Esophagus muscularis mucosa (tissue), 4 donors: Measurements from ENCODE around the gene HOXD9. TPM values are rescaled to one million over a fixed set of nuclear protein-coding genes. Genes with fewer than 3 reads are reported as not detected.

Source experiments
- DNase-seq: peaks from one replicate; pipeline ENCODE4 v3.0.0-alpha.2; 2017; ENCODE audit errors: extremely low spot score
- H3K27ac ChIP-seq, 4 donors: fragments of 200-600 bp; sonication (generic); replicated peaks in 1 of 4; 1 replicate in 3 of 4; 2 replicates in 1 of 4; pipeline ENCODE4 v1.5.1; 2016 to 2019; ENCODE audit warnings: mild to moderate bottlenecking in 1 of 4
- H3K27me3 ChIP-seq, 4 donors: fragments of 200-600 bp; sonication (generic); one replicate each; pipeline versions ENCODE4 v1.5.1 to v1.6.0; 2016 to 2019
- H3K36me3 ChIP-seq, 4 donors: fragments of 200-600 bp; sonication (generic); one replicate each; pipeline ENCODE4 v1.5.1; 2016 to 2019
- H3K4me1 ChIP-seq, 4 donors: fragments of 200-600 bp; sonication (generic); one replicate each; pipeline ENCODE4 v1.5.1; 2016 to 2019
- H3K4me3 ChIP-seq, 4 donors: fragments of 200-600 bp; sonication (generic); 1 replicate in 2 of 4; 2 replicates in 2 of 4; pipeline ENCODE4 v1.5.1; 2016 to 2019; ENCODE audit warnings: mild to moderate bottlenecking in 4 of 4, moderate library complexity in 1 of 4
- H3K9me3 ChIP-seq, 4 donors: fragments of 200-600 bp; sonication (generic); 1 replicate in 3 of 4; 2 replicates in 1 of 4; pipeline ENCODE4 v1.5.1; 2016 to 2019
- CTCF ChIP-seq, 3 experiments: fragments of 200-600 bp in 2 of 3; fragments of 450-650 bp in 1 of 3; sonication (generic) in 2 of 3; IDR thresholded peaks; one replicate each; pipeline ENCODE4 v1.5.1; 2017 to 2019; ENCODE audit warnings: antibody characterized with exemption in 3 of 3, mild to moderate bottlenecking in 2 of 3, moderate library complexity in 1 of 3
- EP300 ChIP-seq: sonication (generic); formaldehyde crosslinking; IDR thresholded peaks from one replicate; pipeline ENCODE4 v1.6.1; 2017; ENCODE audit warnings: antibody characterized with exemption
- POLR2A ChIP-seq: fragments of 450-650 bp; IDR thresholded peaks from one replicate; pipeline ENCODE4 v1.6.1; 2017; ENCODE audit warnings: antibody characterized with exemption, moderate library complexity, mild to moderate bottlenecking, low read depth
- POLR2AphosphoS5 ChIP-seq, 2 donors: sonication (generic); formaldehyde crosslinking; IDR thresholded peaks; one replicate each; pipeline ENCODE4 v1.6.1; 2017; ENCODE audit warnings: antibody characterized with exemption in 2 of 2
- WGBS: methylation state at CpG from one replicate; pipeline ENCODE4 v1.1.5; 2018; 5-methylcytosine and 5-hydroxymethylcytosine counted together
- intact Hi-C: fragments of 100-400 bp; cut with DNase I; formaldehyde crosslinking; loops from one replicate; pipeline ENCODE4 v1.15.1; 2023
- total RNA-seq, 4 donors: library from RNA; depleted of rRNA; stranded (reverse); fragments of >200 nt; gene quantifications; one replicate each; pipeline versions ENCODE4 v1.1.0 to v1.2.1, GENCODE V29; 2016

The HOXD9 gene
- total RNA-seq, 4 donors from 2014 or later = 0.83 to 2.2 (median 0.99) TPM

DNA sequence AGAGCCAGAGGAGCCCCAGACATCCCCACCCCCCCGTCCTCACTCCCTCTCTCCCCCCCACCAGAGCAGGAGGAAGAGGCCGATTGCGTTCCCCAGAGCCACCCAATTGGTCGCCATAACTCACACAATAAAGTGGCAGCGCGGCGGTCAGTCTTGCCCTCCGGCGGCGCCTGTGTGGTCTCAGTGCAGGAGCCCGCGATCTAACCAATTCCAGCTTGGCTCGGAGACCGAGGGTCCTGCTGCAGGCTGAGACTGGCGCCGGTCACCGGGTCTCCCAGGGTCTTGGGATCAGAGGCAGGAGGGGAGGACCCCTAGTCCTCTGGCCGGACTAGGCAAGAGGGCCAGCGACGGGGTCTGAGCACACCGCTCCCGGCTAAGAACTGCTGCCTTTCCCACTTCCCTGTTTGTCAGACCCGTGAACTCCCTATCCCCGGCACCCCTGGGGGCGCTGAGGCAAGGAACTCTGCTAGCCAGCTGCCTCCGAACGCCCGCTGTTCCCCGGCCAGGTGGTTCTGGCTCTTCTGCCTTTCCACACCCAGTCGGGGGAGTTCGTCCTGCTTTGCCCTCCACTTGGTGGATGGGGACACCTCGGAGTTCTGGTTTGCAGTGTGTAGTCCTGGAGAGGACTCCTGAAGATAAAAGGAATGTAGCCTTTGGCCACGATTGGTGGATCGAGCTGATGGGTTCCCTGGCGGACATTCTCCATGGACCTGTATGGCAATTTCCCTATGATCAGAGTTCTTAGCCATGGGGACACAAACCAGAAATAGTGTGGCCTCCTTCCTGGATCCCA, 24.0 kb upstream of the HOXD9 start:
- H3K4me1 ChIP-seq = peaks cover 11 to 46% (median 41%) of the 10 kb centered on the region in 4 donors
- TF ChIP-seq POLR2AphosphoS5 (IDR thresholded peaks at IDR 0.05) = no peak
- no peak for TF ChIP-seq EP300
- TF ChIP-seq CTCF (IDR thresholded peaks at IDR 0.05) = no peak
- no peak for TF ChIP-seq POLR2A
- no peaks in the 10 kb centered on the region for H3K36me3 ChIP-seq
- H3K9me3 ChIP-seq = no peaks in the 10 kb centered on the region
- 7% methylated on average over 5 of the region's 35 CpGs for WGBS
- no peak for DNase-seq
- H3K27ac ChIP-seq = no peak overlapping the region
- no peak overlapping the region for H3K4me3 ChIP-seq
- intact Hi-C loops = no loop called here
- H3K27me3 ChIP-seq = peaks cover 0 to 100% (median 96%) of the 10 kb centered on the region in 4 donors

DNA sequence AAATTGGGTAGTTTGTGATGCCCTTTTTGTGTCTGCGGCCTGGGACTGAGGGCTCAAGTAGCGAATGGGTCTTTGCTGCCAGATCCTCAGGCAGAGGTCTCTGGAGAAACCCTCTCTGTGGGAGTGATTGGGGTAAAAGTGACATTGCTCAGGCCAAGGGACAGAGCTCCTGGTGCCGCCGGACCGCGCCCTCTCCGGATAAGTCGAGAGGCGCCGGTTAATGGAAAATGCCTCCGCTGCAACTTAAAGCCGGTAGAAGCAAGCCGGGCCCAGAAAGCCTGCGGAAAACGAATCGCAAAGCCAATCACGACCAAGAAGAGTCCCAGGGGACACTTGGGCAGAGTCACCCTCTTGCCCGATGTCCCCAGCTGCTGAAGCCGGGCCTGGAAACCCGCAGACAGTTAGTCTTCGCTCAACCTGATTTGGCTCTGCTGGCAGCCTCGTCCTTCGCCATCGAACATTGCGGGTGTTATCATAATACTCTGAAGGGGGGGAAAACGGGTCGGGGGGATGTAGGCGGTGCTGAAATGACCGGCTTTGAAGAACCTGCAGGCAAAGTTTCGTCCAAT, 23.3 kb upstream of the HOXD9 start:
- WGBS = 8% methylated on average over 24 of the region's 30 CpGs
- TF ChIP-seq EP300 (no peak), POLR2AphosphoS5 (IDR thresholded peaks at IDR 0.05) (no peak), POLR2A (no peak), CTCF (IDR thresholded peaks at IDR 0.05) (no peak)
- Histone ChIP-seq H3K4me3 (no peak overlapping the region), H3K27me3 (peaks cover under 1 to 100% (median 96%) of the 10 kb centered on the region in 4 donors), H3K4me1 (peaks cover 14 to 50% (median 47%) of the 10 kb centered on the region in 4 donors), H3K36me3 (no peaks in the 10 kb centered on the region), H3K9me3 (no peaks in the 10 kb centered on the region), H3K27ac (no peak overlapping the region)
- no peak for DNase-seq
- intact Hi-C loops = no loop called here

DNA sequence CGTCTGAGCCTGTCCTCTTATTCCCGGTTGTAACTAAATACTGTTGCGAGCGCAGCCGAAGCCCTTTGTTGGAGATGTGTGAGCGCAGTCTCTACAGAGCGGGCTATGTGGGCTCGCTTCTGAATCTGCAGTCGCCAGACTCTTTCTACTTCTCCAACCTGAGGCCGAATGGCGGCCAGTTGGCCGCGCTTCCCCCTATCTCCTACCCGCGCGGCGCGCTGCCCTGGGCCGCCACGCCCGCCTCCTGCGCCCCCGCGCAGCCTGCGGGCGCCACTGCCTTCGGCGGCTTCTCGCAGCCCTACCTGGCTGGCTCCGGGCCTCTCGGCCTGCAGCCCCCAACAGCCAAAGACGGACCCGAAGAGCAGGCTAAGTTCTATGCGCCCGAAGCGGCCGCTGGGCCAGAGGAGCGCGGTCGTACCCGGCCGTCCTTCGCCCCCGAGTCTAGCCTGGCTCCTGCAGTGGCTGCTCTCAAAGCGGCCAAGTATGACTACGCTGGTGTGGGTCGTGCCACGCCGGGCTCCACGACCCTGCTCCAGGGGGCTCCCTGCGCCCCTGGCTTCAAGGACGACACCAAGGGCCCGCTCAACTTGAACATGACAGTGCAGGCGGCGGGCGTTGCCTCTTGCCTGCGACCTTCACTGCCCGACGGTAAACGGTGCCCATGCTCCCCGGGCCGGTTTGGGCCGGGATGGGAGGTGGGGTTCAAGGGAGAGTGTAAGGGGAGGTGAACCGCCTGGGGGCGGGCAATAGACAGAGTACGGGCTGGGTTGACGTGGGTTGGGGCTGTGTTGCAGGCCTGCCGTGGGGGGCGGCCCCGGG, 22.6 kb upstream of the HOXD9 start, which contains the start of gene HOXD12:
TSS of gene HOXD12 (plus strand) at position 68 of the 819 bp plus-strand sequence. CDS start at position 75, 7 bp downstream.
- TF ChIP-seq EP300 = no peak
- no peak for TF ChIP-seq CTCF (IDR thresholded peaks at IDR 0.05)
- no peak for TF ChIP-seq POLR2AphosphoS5 (IDR thresholded peaks at IDR 0.05)
- TF ChIP-seq POLR2A = no peak
- DNase-seq = no peak
- Histone ChIP-seq H3K27me3 (peaks cover 6 to 100% (median 96%) of the 10 kb centered on the region in 4 donors), H3K36me3 (no peaks in the 10 kb centered on the region), H3K9me3 (no peaks in the 10 kb centered on the region), H3K4me1 (peaks cover 21 to 57% (median 54%) of the 10 kb centered on the region in 4 donors), H3K27ac (no peak within 1 kb of the TSS), H3K4me3 (no peak within 1 kb of the TSS)
- 6% methylated on average over 34 of the region's 70 CpGs for WGBS
- intact Hi-C loops = no loop called here

DNA sequence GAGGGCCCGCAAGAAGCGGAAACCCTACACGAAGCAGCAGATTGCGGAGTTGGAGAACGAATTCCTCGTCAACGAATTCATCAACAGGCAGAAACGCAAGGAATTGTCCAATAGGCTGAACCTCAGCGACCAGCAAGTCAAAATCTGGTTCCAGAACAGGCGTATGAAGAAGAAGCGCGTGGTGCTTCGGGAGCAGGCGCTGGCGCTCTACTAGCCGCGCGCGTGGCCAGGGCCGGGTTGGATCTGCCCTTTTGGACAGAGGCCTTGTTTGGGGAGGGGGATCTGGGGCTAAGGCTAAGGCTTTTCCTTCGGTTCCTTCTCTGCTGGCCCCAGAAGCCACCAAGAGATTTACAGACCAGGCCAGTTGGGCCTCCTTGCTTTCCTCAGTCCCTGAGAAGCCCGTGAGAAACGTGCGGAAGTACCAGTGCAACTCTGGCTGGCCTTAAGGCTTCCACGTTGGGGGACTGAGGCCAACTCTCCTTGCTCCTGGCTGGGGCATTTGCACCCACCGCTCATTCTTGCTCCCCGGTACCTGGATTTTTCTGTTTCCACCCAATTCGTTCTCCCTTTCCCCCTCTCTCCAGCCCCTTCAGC, 21.9 kb upstream of the HOXD9 start:
- intact Hi-C loops = no loop called here
- no peak overlapping the region for H3K27ac ChIP-seq
- peaks cover 21 to 64% (median 61%) of the 10 kb centered on the region in 4 donors for H3K4me1 ChIP-seq
- H3K4me3 ChIP-seq = no peak overlapping the region
- H3K9me3 ChIP-seq = no peaks in the 10 kb centered on the region
- TF ChIP-seq EP300 = no peak
- TF ChIP-seq POLR2A = no peak
- TF ChIP-seq CTCF (IDR thresholded peaks at IDR 0.05) = no peak
- TF ChIP-seq POLR2AphosphoS5 (IDR thresholded peaks at IDR 0.05) = no peak
- 9% methylated on average over 17 of the region's 28 CpGs for WGBS
- DNase-seq = no peak
- no peaks in the 10 kb centered on the region for H3K36me3 ChIP-seq
- peaks cover 6 to 100% (median 96%) of the 10 kb centered on the region in 4 donors for H3K27me3 ChIP-seq
